ENCODE results near the gene SNCG. TPM values are rescaled to one million over a fixed set of nuclear protein-coding genes. Genes with fewer than 3 reads are reported as not detected.
"Not testable (repeated sequence)": the region's sequence is repeated elsewhere in the genome, so short reads cannot be mapped to it uniquely, and the experiment has no call there.

The SNCG gene
- total RNA-seq, 1 donor from 2014 or later, result not detected

DNA sequence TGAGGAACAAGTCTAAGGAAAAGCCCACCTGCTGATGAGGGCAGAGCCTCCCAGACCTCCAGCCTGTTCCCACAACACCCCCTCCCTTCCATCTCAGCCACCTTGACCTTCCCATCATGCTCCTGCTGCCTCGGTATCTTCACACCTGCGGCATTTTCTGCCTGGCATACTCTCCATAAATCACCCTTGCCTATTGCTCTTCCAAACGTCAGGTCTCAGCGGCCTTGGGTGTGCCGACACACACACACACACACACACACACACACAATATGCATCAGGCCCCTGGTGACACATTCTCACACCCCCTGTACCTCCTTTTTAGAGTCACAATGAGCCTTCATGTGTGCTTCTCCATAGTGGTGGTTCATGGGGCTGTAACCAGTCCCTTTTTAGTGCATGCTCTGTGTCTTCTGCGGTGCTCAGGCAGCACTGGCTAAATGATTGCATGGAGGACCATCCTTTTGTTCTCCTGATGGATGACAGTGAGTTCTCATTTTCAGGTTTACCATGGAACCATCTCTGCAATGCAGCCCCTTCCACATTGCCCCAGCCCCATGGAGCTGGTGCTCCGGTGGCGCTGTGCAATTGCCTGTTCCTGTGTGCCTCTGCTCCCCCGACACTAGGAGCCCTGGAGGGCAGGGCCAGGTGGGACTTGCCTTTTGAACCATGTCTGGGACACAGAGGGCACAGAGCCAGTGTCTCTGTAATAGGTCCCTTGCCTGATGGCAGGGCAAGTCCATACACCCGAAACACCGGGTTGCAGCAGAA is 14.4 kb downstream of the SNCG start:
- intact Hi-C loops (cut with micrococcal nuclease), result no loop called here

DNA sequence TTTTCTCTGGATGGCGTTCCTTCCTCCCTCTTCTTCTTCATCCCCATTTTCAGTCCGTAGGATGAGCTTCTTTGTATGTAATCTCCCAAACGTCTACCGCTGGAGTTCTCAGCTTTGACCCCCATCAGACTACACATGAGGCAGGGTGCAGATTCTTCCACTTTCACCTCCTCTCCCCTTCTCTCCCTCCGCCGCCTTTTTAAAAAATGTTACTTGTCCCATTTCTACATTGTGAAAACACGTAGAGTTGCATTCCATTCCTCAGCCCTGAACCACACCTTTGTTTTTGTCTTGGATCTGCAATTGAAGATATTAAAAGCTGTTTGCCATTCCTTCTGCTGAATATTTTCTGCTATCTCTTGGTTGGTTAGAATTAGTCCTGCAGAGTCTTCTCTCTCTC is 16.1 kb downstream of the SNCG start:
- intact Hi-C loops (cut with micrococcal nuclease), result no loop called here

DNA sequence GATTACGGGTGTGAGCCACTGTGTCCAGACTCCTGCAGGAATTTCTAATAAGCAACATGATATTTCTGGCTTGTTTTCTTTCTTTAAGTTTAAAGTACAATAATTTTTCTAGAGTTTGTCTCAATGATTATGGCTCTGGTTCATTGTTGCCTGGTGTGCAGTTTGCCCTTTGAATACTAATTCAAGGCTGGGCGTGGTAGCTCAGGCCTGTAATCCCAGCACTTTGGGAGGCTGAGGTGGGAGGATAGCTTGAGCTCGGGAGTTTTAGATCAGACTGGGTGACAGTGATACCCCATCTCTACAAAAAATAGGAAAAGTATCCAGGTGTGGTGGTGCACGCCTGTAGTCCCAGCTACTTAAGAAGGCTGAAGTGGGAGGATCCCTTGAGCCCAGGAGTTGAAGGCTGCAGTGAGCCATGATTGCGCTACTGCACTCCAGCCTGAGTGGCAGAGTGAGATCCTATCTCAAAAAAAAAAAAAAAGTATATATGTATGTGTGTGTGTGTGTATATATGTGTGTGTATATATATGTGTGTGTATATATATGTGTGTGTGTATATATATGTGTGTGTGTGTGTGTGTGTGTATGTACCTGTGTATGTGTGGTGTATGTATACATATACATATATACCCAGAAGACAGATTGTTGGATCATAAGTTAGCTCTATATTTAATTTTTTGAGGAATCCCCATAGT is 18.1 kb downstream of the SNCG start:
- intact Hi-C loops (cut with micrococcal nuclease), result no loop called here

DNA sequence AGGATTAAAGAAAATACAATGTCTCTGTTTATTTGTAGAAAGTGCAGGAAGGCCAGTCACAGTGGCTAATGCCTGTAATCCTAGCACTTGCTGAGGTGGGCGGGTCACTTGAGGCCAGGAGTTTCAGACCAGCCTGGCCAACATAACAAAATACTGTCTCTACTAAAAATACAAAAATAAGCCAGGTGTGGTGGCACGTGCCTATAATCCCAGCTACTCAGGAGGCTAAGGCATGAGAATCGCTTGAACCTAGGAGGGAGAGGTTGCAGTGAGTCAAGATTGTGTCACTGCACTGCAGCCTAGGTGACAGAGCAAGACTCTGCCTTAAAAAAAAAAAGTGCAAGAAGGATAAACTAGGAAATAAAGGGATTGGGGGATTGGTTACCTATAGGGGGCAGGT is 20.1 kb downstream of the SNCG start:
- intact Hi-C loops (cut with micrococcal nuclease), result not testable (repeated sequence)

DNA sequence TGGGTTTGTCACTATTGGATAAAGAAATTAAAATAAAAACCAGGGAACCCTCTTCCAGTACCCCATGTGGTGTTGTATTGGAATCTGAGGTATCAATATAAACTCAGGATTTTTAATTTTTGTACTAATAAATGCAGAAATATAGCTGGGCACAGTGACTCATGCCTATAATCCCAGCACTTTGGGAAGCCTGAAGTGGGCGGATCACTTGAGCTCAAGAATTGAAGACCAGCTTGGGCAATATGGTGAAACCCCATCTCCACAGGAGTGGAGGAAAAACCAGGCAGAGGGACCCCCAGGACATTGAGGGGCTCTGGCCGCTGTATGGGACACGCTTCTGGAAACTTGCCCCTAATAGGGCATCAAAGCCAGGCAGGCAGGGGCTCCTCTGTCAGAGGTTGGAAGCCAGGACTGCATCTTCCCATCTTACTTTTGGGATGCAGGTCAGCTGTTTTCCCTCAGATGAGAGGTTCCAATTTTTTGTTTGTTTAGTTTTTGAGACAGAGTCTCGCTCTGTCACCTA is 21.0 kb downstream of the SNCG start:
- intact Hi-C loops (cut with micrococcal nuclease), result no loop called here

DNA sequence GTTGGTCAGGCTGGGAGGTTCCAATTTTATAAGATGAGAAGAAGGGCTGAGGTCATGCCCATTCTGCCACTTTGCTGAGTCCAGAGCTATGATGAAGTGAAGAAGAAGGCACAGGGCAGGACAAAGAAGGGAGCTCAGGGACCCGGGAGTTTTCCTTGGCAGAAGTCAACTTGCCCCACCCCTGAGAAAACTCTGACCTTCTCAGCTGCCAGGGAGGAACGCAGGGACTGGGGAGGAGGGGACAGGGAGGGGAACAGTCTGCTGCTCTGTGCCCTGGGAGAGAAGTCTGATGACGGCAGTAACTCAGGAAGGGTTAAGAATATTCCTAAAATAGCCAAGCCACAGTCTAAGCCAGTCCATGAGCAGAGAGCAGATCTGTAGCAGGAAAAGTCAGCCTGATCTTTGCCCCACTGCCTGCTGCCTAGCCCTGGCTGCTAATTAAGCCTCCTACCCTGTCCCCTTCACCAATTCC is 21.6 kb downstream of the SNCG start:
- intact Hi-C loops (cut with micrococcal nuclease), result no loop called here

DNA sequence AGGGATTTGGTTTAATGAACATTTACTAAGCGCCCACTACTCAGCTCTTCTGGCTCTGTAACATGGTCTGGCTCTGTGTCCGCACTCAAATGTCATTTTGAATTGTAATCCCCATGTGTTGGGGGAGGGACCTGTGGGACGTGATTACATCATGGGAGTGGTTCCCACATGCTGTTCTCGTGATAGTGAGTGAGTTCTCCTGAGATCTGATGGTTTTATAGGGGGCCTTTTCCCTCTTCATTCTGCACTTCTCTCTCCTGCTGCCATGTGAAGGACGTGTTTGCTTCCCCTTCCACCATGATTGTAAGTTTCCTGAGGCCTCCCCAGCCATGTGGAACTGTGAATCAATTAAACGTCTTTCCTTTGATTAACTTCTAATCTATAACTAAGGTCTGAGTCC is 22.6 kb downstream of the SNCG start:
- intact Hi-C loops (cut with micrococcal nuclease), result not testable (repeated sequence)

DNA sequence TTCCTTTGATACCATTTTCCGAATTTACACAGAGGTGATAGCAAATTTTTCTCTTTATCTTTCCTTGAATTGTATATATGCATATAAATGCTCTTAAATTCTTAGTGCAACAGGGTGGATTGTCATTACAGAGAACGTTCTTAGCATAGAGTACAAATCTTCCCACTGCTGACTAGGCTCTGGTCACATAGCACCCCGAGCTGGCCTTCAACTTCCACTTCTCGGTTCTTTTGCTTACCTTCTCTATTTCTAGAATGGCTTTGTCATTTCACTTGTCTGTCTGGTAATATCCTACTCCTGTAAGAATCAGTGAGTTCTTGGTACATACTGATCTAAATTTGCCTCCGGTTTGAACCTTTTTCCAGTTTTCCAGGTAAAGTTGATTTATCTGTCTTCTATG is 23.3 kb downstream of the SNCG start:
- intact Hi-C loops (cut with micrococcal nuclease), result no loop called here

DNA sequence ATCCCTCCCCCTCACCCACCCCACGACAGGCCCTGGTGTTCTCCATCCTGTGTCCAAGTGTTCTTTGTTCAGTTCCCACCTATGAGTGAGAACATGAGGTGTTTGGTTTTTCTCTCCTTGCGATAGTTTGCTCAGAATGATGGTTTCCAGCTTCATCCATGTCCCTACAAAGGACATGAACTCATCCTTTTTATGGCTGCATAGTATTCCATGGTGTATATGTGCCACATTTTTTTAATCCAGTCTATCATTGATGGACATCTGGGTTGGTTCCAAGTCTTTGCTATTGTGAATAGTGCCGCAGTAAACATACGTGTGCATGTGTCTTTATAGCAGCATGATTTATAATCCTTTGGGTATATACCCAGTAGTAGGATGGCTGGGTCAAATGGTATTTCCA is 26.1 kb downstream of the SNCG start:
- intact Hi-C loops (cut with micrococcal nuclease), result not testable (repeated sequence)

DNA sequence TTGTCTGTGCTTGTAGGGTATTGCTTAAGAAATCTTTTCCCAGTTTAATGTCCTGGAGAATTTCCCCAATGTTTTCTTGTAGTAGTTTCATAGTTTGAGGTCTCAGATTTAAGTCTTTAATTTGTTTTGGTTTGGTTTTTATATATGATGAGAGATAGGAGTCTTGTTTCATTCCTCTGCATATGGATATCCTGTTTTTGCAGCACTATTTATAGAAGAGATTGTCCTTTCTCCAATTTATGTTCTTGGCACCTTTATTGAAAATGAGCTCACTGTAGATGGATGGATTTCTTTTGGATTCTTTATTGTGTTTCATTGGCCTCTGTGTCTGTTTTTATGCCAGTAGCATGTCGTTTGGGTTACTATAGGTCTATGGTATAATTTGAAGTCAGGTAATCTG is 30.1 kb downstream of the SNCG start:
- intact Hi-C loops (cut with micrococcal nuclease), result no loop called here

DNA sequence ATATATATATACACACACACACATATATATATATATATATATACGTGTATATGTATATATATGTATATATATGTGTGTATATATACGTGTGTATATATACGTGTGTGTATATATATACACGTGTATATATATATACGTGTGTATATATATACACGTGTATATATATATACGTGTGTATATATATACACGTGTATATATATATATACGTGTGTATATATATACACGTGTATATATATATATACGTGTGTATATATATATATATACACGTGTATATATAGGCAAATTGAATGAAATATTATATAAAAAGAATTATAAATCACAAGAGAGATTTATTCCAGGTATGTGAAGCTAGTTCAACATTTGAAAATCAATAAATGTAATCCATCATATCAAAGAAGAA is 33.0 kb downstream of the SNCG start:
- intact Hi-C loops (cut with micrococcal nuclease), result not testable (repeated sequence)

DNA sequence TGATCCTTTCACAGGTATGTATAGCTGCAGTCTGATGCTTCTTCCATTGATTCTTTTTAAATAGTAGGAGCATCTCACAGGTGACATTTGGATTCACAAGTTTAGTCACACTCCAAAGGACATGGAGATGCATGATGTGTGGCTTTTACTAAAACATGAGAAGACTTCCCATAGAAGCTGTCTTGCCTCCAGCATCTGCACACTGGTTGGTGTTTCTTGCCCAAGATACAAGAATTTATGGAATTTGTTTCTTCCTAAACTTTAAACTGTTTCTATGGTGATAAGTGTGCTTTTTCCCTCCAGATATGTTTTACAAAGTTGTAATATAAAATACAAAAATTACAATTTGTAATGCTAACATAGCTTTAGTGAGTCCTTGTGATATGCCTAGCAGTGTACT is 34.1 kb downstream of the SNCG start:
- intact Hi-C loops (cut with micrococcal nuclease), result no loop called here

DNA sequence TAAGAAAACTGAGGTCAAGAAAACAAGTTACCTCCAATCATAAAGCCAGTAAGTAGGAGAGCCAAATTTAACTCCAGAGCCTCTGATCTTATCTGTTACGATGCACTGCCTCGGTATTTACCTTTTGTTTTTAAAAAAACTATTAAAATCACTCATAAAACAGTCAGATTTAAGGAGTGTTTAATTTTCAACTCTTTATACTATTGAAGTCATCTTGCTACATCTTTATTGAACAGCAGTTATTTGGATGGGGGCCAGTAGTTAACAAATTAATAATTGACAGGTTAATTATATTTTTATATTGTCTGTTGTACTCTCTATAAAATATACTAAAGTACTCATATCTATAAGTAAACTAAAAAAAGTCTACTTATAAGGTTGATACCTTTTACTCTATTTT is 34.5 kb downstream of the SNCG start:
- intact Hi-C loops (cut with micrococcal nuclease), result no loop called here

DNA sequence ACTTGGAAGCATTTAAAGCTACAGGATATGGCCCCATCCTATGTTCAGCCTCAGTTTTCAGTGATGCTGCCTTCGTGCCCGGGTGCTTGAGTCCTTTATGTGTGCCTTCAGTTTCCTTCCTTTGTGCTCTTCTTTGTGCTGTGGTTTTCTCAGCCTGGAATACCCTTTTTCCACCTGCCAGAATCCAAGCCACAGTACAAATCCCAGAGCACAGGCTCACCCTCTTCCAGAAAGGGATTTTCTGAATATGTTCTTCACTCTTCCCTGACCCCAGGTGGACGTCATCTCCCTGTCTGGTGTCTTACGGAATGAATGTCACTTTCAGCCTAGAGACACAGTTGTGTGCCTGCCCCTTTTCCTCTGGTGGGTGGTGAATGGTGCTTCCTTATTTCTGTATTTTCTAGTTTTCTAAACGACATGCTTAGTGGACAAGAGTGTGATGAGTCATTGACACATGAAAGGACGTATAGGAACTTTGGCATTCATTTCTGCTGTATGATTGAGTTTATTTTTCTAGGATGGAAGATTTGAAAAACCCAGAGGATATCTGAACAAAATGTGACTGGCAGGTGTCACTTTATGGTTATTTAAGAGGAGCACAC is 41.5 kb downstream of the SNCG start:
- intact Hi-C loops (cut with micrococcal nuclease), result not testable (repeated sequence)

DNA sequence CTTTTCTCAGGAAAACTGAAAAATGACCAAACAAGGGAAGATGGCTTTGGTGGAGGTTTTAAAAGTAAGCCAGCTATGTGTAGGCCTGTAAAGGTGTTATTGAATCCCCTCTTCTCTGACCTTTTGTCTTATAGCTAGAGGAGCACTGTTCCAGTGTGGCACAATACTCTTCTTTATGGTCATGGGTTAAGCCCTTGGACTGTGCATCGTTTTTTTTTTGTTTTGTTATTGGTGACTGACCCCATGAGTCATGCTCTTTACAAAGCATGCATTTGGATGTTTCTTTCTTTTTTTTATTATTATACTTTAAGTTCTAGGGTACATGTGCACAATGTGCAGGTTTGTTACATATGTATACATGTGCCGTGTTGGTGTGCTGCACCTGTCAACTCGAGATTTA is 42.1 kb downstream of the SNCG start:
- intact Hi-C loops (cut with micrococcal nuclease), result no loop called here

DNA sequence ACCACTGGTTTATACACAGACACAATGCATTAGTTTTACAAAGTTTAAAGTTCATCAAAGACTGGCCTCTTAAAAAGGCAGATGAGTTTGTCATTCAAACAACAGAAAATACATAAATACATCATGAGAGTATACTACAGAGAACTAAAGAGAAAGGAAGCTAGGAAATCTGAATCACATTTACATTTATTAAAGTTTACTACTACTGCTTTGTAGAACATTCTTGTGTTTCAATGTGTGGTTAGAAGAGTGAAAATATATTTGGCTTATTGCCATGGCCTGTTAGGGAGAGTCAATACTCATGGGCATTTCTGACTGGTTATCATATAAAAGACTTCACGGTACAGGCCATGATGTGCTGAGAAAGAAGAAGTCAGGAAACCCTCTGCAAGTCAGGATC is 48.7 kb downstream of the SNCG start:
- intact Hi-C loops (cut with micrococcal nuclease), result not testable (repeated sequence)

DNA sequence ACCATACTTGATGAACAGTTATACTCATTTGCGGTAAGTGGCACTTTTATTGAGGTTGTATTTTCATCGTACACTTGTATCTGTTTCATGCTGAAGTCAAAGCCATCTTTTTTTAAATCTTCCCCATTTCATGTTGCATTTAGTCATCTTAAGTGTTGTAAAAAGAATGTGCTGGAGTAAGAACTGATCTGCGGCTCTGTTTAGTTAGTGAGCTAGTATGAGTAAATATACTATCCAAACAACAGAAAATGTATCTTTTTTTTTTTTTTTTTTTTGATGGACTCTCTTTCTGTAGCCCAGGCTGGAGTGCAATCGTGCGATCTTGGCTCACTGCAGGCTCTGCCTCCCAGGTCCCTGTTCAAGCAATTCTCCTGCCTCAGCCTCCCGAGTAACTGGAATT is 49.3 kb downstream of the SNCG start:
- intact Hi-C loops (cut with micrococcal nuclease), result not testable (repeated sequence)

DNA sequence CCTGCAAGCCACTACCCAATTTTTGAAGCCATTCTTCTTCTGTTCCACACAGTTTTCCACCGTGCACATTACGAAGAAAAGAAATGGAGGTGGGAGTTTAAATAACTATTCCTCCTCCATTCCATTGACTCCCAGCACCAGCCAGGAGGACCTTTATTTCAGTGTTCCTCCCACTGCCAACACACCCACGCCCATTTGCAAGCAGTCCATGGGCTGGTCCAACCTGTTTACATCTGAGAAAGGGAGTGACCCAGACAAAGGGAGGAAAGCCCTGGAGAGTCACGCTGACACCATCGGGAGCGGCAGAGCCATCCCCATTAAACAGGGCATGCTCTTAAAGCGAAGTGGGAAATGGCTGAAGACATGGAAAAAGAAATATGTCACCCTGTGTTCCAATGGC is 49.9 kb downstream of the SNCG start:
- intact Hi-C loops (cut with micrococcal nuclease), result not testable (repeated sequence)

DNA sequence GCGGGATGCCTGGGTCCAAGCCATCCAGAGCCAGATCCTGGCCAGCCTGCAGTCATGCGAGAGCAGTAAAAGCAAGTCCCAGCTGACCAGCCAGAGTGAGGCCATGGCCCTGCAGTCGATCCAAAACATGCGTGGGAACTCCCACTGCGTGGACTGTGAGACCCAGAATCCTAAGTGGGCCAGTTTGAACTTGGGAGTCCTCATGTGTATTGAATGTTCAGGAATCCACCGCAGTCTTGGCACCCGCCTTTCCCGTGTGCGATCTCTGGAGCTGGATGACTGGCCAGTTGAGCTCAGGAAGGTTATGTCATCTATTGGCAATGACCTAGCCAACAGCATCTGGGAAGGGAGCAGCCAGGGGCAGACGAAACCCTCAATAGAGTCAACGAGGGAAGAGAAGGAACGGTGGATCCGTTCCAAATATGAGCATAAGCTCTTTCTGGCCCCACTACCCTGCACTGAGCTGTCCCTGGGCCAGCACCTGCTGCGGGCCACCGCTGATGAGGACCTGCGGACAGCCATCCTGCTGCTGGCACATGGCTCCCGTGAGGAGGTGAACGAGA is 50.8 kb downstream of the SNCG start:
- intact Hi-C loops (cut with micrococcal nuclease), result not testable (repeated sequence)

Data from T-helper 2 cell treated with Interferon-gamma antibody and Interleukin-4, amounts not matched to agents 100 ng/mL and 5 ng/mL, for 36 hours (primary cell).